ENCODE data around the gene ADCY1.

- no peak for TF ChIP-seq EZH2 (IDR thresholded peaks at IDR 0.05; ENCODE audit: low read length, missing control alignments)
- TF ChIP-seq CTCF (conservative IDR thresholded peaks at IDR 0.05 in 1 of 2, IDR thresholded peaks at IDR 0.05 in 1 of 2; ENCODE audit: low read depth in 1 of 2, low read length in 2 of 2), result no peak
Observed at GRCh38 chr7:45610660-45611299, 36.6 kb downstream of the ADCY1 start.
